Measurements from ENCODE around the gene CYTL1. TPM values are rescaled to one million over a fixed set of nuclear protein-coding genes. Genes with fewer than 3 reads are reported as not detected.

CYTL1 gene
- total RNA-seq, 1 experiment from 2014 or later, result 3.2 TPM

DNA sequence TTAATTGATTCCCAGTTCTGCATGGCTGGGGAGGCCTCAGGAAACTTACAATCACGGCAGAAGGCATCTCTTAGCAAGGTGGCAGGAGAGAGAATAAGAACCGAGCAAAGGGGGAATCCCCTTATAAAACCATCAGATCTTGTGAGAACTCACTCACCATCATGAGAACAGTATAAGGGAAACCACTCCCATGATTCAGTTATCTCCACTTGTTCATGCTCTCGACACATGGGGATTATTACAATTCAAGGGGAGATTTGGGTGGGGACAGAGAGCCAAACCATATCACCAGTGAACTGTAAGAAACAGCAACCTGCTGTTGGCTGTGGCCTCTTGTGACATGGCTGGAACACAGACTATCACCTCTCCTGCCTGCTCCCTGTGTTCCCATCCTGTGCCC is 7.1 kb upstream of the CYTL1 start:
- ChIA-PET POLR2A (no interaction called here), CTCF (interaction anchor here (1.2 kb wide), 1 partner anchor 9 kb away, joined by 5 read pairs; no protein-coding TSS in a partner anchor)
- Mint-ChIP-seq H3K4me3 (no peak overlapping the region), H3K27me3 (ENCODE audit: low read depth) (peaks cover 24% of the 10 kb centered on the region), H3K9me3 (peaks cover 16% of the 10 kb centered on the region), H3K4me1 (peaks cover 2% of the 10 kb centered on the region; the same call in 1 of the 2 replicates), H3K36me3 (no peaks in the 10 kb centered on the region), H3K27ac (no peak overlapping the region)
- ATAC-seq (no peak), DNase-seq (ENCODE audit: low spot score) (no peak)
- no peak for TF ChIP-seq ZNF232 (CRISPR knock-in tag; IDR thresholded peaks at IDR 0.05)
- TF ChIP-seq, protein P1, sequence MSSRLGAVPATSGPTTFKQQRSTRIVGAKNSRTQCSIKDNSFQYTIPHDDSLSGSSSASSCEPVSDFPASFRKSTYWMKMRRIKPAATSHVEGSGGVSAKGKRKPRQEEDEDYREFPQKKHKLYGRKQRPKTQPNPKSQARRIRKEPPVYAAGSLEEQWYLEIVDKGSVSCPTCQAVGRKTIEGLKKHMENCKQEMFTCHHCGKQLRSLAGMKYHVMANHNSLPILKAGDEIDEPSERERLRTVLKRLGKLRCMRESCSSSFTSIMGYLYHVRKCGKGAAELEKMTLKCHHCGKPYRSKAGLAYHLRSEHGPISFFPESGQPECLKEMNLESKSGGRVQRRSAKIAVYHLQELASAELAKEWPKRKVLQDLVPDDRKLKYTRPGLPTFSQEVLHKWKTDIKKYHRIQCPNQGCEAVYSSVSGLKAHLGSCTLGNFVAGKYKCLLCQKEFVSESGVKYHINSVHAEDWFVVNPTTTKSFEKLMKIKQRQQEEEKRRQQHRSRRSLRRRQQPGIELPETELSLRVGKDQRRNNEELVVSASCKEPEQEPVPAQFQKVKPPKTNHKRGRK (CRISPR knock-in tag; IDR thresholded peaks at IDR 0.05; ENCODE audit: borderline replicate concordance), result no peak
- no peak for TF ChIP-seq ATF1 (CRISPR knock-in tag; IDR thresholded peaks at IDR 0.05)
- TF ChIP-seq ZNF138 (CRISPR knock-in tag; conservative IDR thresholded peaks at IDR 0.05), result no peak
- TF ChIP-seq, protein P2, sequence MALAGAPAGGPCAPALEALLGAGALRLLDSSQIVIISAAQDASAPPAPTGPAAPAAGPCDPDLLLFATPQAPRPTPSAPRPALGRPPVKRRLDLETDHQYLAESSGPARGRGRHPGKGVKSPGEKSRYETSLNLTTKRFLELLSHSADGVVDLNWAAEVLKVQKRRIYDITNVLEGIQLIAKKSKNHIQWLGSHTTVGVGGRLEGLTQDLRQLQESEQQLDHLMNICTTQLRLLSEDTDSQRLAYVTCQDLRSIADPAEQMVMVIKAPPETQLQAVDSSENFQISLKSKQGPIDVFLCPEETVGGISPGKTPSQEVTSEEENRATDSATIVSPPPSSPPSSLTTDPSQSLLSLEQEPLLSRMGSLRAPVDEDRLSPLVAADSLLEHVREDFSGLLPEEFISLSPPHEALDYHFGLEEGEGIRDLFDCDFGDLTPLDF (CRISPR knock-in tag; IDR thresholded peaks at IDR 0.05), result no peak
- TF ChIP-seq, protein P3, sequence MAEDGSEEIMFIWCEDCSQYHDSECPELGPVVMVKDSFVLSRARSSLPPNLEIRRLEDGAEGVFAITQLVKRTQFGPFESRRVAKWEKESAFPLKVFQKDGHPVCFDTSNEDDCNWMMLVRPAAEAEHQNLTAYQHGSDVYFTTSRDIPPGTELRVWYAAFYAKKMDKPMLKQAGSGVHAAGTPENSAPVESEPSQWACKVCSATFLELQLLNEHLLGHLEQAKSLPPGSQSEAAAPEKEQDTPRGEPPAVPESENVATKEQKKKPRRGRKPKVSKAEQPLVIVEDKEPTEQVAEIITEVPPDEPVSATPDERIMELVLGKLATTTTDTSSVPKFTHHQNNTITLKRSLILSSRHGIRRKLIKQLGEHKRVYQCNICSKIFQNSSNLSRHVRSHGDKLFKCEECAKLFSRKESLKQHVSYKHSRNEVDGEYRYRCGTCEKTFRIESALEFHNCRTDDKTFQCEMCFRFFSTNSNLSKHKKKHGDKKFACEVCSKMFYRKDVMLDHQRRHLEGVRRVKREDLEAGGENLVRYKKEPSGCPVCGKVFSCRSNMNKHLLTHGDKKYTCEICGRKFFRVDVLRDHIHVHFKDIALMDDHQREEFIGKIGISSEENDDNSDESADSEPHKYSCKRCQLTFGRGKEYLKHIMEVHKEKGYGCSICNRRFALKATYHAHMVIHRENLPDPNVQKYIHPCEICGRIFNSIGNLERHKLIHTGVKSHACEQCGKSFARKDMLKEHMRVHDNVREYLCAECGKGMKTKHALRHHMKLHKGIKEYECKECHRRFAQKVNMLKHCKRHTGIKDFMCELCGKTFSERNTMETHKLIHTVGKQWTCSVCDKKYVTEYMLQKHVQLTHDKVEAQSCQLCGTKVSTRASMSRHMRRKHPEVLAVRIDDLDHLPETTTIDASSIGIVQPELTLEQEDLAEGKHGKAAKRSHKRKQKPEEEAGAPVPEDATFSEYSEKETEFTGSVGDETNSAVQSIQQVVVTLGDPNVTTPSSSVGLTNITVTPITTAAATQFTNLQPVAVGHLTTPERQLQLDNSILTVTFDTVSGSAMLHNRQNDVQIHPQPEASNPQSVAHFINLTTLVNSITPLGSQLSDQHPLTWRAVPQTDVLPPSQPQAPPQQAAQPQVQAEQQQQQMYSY (CRISPR knock-in tag; IDR thresholded peaks at IDR 0.05), result no peak
- no peak for TF ChIP-seq CREB1 (CRISPR knock-in tag; IDR thresholded peaks at IDR 0.05)
- TF ChIP-seq EMX1 (CRISPR knock-in tag; IDR thresholded peaks at IDR 0.05), result no peak
- no peak for TF ChIP-seq GRHL2 (CRISPR knock-in tag; IDR thresholded peaks at IDR 0.05; ENCODE audit: insufficient replicate concordance, severe bottlenecking)
- TF ChIP-seq, protein P4, sequence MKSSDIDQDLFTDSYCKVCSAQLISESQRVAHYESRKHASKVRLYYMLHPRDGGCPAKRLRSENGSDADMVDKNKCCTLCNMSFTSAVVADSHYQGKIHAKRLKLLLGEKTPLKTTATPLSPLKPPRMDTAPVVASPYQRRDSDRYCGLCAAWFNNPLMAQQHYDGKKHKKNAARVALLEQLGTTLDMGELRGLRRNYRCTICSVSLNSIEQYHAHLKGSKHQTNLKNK (CRISPR knock-in tag; IDR thresholded peaks at IDR 0.05), result no peak
- TF ChIP-seq MXD4 (CRISPR knock-in tag; IDR thresholded peaks at IDR 0.05; ENCODE audit: borderline replicate concordance), result no peak
- TF ChIP-seq CBFB (CRISPR knock-in tag; IDR thresholded peaks at IDR 0.05; ENCODE audit: low read depth), result no peak
- TF ChIP-seq FOXK1 (CRISPR knock-in tag; IDR thresholded peaks at IDR 0.05), result no peak
- TF ChIP-seq, protein P5, sequence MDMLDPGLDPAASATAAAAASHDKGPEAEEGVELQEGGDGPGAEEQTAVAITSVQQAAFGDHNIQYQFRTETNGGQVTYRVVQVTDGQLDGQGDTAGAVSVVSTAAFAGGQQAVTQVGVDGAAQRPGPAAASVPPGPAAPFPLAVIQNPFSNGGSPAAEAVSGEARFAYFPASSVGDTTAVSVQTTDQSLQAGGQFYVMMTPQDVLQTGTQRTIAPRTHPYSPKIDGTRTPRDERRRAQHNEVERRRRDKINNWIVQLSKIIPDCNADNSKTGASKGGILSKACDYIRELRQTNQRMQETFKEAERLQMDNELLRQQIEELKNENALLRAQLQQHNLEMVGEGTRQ (CRISPR knock-in tag; IDR thresholded peaks at IDR 0.05), result no peak
- TF ChIP-seq, protein P6, sequence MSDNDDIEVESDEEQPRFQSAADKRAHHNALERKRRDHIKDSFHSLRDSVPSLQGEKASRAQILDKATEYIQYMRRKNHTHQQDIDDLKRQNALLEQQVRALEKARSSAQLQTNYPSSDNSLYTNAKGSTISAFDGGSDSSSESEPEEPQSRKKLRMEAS (CRISPR knock-in tag; IDR thresholded peaks at IDR 0.05), result no peak
- TF ChIP-seq JUN (CRISPR knock-in tag; IDR thresholded peaks at IDR 0.05), result no peak
- TF ChIP-seq, protein P7, sequence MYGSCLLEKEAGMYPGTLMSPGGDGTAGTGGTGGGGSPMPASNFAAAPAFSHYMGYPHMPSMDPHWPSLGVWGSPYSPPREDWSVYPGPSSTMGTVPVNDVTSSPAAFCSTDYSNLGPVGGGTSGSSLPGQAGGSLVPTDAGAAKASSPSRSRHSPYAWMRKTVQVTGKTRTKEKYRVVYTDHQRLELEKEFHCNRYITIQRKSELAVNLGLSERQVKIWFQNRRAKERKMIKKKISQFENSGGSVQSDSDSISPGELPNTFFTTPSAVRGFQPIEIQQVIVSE (CRISPR knock-in tag; IDR thresholded peaks at IDR 0.05; ENCODE audit: borderline replicate concordance), result no peak

DNA sequence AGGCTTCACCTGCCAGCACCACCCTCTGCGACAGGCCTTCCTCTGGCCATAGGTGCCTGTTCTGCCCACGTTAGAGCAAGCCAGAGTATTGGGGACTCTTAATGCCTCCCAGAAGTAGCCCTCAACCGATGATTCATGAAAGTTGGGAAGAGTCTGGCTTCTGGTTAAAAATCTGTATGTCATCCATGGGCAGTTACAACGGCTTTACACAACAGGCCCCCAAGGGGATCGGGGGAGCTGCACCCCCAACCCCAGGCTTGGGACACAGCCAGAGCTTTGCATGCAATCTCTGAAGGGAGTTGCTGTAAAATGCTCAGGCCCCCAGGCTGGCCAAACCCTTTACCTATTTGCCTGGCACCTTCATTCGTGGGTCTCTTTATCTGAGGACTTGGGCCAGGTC is 5.4 kb upstream of the CYTL1 start:
- CTCF ChIA-PET, result no interaction called here
- peaks cover 3% of the 10 kb centered on the region; the same call in 1 of the 2 replicates for H3K4me1 Mint-ChIP-seq
- peaks cover 19% of the 10 kb centered on the region for H3K27me3 Mint-ChIP-seq (ENCODE audit: low read depth)
- H3K36me3 Mint-ChIP-seq, result no peaks in the 10 kb centered on the region
- POLR2A ChIA-PET, result no interaction called here
- no peak overlapping the region for H3K4me3 Mint-ChIP-seq
- DNase-seq (ENCODE audit: low spot score) (no peak), ATAC-seq (no peak)
- H3K9me3 Mint-ChIP-seq, result peaks cover 13% of the 10 kb centered on the region
- no peak overlapping the region for H3K27ac Mint-ChIP-seq
- TF ChIP-seq ZNF219 (CRISPR knock-in tag; IDR thresholded peaks at IDR 0.05; ENCODE audit: borderline replicate concordance) (no peak), FOXK1 (CRISPR knock-in tag; IDR thresholded peaks at IDR 0.05) (no peak), ZBTB21 (CRISPR knock-in tag; IDR thresholded peaks at IDR 0.05; ENCODE audit: borderline replicate concordance) (no peak), GTF2I (CRISPR knock-in tag; conservative IDR thresholded peaks at IDR 0.05) (no peak), ZNF138 (CRISPR knock-in tag; conservative IDR thresholded peaks at IDR 0.05) (no peak), GRHL2 (CRISPR knock-in tag; IDR thresholded peaks at IDR 0.05; ENCODE audit: insufficient replicate concordance, severe bottlenecking) (no peak), TP53 (CRISPR knock-in tag; IDR thresholded peaks at IDR 0.05) (no peak)
- TF ChIP-seq, protein P8, sequence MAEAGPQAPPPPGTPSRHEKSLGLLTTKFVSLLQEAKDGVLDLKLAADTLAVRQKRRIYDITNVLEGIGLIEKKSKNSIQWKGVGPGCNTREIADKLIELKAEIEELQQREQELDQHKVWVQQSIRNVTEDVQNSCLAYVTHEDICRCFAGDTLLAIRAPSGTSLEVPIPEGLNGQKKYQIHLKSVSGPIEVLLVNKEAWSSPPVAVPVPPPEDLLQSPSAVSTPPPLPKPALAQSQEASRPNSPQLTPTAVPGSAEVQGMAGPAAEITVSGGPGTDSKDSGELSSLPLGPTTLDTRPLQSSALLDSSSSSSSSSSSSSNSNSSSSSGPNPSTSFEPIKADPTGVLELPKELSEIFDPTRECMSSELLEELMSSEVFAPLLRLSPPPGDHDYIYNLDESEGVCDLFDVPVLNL (CRISPR knock-in tag; IDR thresholded peaks at IDR 0.05; ENCODE audit: borderline replicate concordance, low read depth), result no peak

All from WTC11 (cell line).